Mesodermal cell (in vitro differentiated cells): ENCODE measurements around the gene CD177.

Experiments
- H3K27ac ChIP-seq: 2 replicates; pipeline ENCODE4 v1.7.0; 2013; ENCODE audit warnings: mild to moderate bottlenecking, low read depth, low read length, moderate library complexity; ENCODE audit not compliant: severe bottlenecking
- H3K36me3 ChIP-seq: 2 replicates; pipeline ENCODE4 v1.7.1; 2013; ENCODE audit warnings: mild to moderate bottlenecking, low read length, moderate library complexity; ENCODE audit not compliant: control insufficient read depth, insufficient read depth
- H3K4me1 ChIP-seq: one replicate; pipeline ENCODE4 v1.7.1; 2013; ENCODE audit warnings: mild to moderate bottlenecking, low read length; ENCODE audit not compliant: insufficient read depth, control insufficient read depth, poor library complexity, severe bottlenecking
- H3K4me3 ChIP-seq: 2 replicates; pipeline ENCODE4 v1.7.0; 2013; ENCODE audit warnings: low read length, control low read depth, mild to moderate bottlenecking; ENCODE audit not compliant: insufficient read depth, poor library complexity, severe bottlenecking; ENCODE audit errors: extremely low read depth
- H3K9me3 ChIP-seq: 2 replicates; pipeline ENCODE4 v1.7.1; 2013; ENCODE audit warnings: mild to moderate bottlenecking, low read length, moderate library complexity; ENCODE audit not compliant: control insufficient read depth
- WGBS, 2 experiments: methylation state at CpG; one replicate each; pipeline ENCODE4 v1.1.5; 2013; ENCODE audit warnings: missing lambda C conversion rate in 2 of 2; ENCODE audit not compliant: insufficient coverage in 2 of 2; 5-methylcytosine and 5-hydroxymethylcytosine counted together

CD177 gene

DNA sequence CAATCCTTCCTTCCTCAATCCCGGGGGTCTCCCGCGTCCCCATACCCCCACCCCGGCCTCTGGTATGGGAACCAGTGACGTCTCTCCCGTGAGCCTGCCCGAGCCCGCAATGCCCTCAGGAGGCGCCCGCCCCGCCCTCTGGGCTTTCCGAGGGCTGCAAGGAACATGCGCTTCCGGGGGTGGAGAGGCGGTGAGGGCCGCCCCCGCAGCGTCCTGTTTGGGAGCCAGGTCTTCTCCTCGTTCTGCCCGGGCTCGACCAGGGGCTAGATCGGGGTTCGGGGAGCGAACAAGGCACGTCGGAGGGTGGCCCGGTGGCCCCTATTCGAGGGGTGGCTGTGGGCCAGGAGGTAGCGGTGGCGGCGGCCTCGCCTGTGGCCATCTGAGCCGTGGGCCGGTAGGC, 54.6 kb downstream of the CD177 start:
- no peaks in the 10 kb centered on the region for H3K9me3 ChIP-seq
- no peak overlapping the region for H3K4me3 ChIP-seq
- H3K27ac ChIP-seq, result no peak overlapping the region
- WGBS, 2 experiments, result 95 to 97% methylated on average over 21 to 30 of the region's 34 CpGs
- no peaks in the 10 kb centered on the region for H3K36me3 ChIP-seq
- no peaks in the 10 kb centered on the region for H3K4me1 ChIP-seq

DNA sequence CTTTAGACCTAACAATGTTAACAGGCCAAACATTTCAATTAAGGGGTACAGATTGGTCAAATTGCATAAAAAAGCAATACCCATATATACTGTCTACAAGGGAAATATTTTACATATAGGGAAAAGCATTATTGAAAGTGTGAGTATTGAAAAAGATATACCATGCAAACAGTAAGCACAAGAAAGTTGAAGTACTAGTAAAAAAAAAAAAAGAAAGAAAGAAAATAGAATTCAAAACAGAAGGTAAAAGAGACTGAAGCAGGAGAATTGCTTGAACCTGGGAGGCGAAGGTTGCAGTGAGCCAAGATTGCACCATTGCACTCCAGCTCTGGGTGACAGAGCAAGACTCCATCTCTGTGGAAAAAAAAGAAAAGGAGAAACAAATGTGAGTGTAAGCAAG, 55.9 kb downstream of the CD177 start:
- Histone ChIP-seq H3K9me3 (peaks cover 1% of the 10 kb centered on the region), H3K4me1 (no peaks in the 10 kb centered on the region), H3K4me3 (no peak overlapping the region), H3K27ac (no peak overlapping the region), H3K36me3 (no peaks in the 10 kb centered on the region)
- 88 to 100% methylated on average over 1 of the region's 1 CpG for WGBS, 2 experiments

DNA sequence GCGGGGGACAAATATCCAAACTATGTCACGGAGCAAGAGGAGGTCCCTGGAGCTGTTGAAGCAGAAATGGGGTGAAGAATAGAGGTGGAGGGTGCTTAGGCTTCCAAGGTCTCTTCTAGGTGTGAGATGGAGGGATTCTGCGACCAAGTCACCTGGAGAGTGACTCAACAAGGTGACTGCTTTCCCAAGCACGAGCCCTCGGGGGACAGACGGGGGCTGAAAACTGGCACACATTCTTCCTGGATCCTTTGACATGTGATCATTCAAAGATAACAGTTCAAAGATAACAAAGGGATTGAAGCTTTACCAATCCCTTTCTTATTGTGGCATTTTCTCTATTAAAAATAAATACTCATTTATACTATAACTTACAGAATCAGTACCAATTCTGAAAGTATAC, 59.0 kb downstream of the CD177 start:
- no peaks in the 10 kb centered on the region for H3K4me1 ChIP-seq
- H3K4me3 ChIP-seq, result no peak overlapping the region
- 71 to 81% methylated on average over 2 of the region's 6 CpGs for WGBS, 2 experiments
- H3K36me3 ChIP-seq, result no peaks in the 10 kb centered on the region
- peaks cover 6% of the 10 kb centered on the region for H3K9me3 ChIP-seq
- no peak overlapping the region for H3K27ac ChIP-seq
